ENCODE measurements around the gene CASP7.
A peak's percentile ranks its signal among the peaks of the same experiment; 100 is the strongest.

Gene CASP7

DNA sequence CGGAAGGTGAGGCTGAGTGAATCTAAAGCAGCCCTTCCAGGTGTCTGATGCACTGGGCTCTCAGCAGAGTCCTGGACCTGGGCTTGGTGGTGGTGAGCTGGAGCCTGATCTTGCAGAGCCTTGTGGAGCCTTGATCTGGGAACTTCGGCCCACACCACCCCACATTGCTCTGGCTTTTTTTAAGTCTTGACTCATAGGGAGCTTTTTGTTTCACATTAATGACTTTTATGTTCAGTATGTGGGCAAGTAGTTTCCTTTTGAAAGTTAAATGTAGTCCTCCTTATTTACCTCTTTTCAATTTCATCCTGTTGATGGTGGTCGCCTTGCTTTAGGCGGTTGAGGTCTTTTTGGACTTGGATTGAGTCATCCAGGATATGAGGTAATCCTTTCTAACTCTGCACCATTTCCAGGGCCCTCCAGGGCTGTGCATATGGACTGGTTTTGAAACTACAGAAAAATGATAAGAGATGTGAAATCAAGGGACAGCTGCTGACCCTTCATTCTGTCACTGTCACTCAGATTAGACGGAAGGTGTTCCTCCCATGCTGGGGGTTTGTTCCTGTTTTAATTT is 12.9 kb upstream of the CASP7 start:
- DNase-seq (ENCODE audit: low spot score) = no peak

DNA sequence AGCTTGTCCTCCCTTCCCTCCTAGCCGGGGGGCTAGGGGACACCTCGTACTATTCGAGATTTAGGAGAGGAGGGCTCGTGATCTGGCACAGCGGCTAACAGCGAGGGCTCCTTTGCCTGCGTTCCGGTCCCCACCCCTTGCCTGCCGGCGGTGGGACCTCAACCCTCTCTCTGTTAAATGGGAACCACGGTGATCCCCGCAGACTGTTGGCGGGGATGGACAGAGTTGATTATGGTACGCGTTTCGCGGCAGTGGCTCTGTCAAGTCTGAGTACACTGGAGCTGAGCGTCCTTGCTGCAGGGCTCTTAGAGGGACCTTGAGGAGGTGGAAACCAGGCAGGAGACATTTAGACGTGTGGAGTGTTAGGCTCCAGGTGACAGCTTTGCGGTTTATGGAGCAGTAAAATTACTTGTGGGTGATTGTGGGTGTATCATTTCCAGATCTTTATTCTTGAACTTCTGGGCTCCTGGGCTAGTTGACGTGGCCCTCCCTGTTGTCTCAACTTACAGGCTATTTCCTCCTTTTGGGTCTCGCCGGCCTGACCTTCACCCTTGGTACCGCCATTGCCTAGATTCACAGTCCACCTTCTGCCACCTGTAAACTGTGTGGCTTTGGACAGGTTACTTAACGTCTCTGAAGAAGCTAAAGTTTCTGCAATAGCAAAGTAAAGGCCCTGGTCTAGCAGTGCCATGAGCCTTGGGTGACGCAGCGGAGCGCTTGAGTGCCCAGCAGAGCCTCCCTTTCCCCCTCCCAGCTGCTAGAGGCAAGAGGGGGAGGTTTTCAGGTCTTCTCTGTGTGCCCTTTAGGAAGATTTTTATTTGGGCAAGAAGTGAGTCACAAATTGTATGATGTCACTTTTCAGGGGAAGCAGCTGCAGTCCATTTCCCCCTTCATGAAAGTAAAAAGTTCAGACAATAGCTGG is 739 bp downstream of the CASP7 start:
- DNase-seq (ENCODE audit: low spot score) = peak; percentile 30

DNA sequence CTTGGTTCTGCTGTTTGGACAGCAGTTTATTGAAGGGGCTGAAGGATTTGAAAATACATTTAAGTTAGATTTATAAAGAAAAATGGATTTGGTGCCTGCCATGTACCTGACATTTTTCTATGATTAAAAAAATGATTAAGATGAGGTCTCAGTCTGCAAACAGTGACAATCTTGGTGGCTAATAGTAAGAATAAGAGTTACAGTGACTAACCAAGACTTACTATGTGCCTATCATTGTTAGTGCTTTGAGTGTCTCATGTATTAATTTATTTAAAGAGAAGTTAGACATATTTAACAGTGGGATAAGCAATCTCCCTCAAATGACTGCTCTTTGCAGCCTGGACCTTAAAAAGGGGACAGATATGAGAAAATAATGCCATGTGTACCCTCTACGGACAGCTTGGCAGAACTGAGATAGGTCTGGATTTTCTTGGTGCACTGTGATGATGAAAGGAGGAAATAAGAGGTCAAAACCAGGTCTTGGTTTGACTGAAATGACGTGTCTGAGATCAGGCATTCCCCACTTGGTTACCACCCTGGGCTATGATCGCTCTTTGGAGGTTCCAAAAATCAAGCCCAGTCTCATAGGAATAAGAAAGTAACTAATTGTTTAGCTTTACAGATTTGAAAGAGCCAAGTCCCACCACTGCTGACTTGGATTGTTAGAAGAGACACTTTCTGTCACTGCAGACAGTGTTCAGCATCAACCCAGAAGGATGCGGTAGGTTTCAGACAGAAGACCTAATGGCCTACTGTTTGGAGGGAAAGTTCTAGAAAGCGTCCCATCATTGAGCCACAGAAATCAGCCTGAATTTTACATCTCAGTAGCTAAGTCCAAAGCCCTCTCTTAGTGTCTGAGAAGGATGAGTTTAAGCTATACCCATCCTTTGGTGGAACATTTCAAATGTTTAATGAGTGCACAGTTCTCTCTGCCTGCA is 2.1 kb downstream of the CASP7 start:
- DNase-seq (ENCODE audit: low spot score) = no peak

DNA sequence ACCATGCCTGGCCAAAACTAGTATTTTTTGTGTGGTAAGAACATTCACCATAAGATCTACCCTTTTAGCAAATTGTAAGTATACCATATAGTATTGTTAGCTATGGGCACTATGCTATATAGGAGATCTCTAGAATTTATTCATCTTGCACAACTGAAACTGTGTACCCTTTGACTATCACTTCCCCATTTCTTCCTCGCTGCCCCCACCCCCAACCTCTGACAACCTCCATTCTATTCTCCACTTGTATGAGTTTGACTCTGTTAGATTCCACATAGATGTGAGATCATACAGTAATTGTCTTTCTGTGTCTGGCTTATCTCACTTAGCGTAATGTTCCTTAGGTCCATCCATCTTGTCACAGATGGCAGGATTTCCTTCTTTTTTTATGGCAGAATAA is 3.6 kb downstream of the CASP7 start:
- no peak for DNase-seq (ENCODE audit: low spot score)

DNA sequence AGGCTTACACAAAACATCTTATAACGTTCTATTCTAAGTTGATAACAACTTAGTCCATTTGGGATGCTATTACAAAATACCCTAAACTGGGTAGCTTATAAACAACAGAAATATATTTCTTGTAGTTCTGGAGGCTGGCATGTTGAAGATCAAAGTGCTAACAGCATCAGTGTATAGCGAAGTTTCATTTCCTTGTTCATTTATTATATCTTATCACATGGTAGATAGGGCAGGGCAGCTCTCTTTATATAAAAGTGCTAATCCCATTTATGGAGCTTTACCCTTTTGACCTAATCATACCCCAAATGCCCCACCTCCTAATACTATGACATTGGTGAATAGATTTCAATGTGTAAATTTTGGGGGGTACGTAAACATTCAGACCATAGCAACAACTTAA is 6.3 kb downstream of the CASP7 start:
- DNase-seq (ENCODE audit: low spot score) = no peak

DNA sequence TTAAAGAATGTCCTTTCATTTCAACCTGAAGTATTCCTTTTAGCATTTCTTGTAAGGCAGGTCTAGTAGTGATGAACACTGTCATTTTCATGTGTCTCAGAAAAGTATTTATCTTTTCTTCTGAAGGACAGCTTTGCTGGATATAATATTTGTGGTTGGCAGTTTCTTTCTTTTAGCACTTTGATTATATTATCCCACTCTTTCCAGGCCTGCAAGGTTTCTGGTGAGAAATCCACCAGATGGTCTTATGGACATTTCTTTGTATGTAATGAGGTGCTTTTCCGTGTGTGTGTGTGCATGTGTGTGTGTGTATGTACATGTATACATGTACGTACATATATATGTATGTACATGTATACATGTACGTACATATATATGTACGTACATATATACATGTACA is 7.3 kb downstream of the CASP7 start:
- DNase-seq (ENCODE audit: low spot score) = no peak

DNA sequence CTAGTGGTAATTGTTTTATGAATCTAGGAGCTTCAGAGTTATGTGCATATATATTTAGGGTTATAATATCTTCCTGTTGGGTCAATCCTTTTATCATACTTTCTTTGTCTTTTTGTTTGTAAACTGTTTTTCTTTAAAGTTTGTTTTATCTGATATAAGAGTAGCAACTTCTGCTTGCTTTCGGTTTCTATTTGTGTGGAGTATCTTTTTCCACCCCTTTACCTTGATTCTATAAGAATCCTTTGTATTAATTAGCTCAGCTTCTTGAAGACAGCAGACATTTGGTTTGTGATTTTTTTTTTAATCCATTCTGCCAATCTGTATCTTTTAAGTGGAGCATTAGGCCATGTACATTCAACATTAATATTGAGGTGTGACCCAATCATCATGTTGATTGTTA is 9.3 kb downstream of the CASP7 start:
- no peak for DNase-seq (ENCODE audit: low spot score)

DNA sequence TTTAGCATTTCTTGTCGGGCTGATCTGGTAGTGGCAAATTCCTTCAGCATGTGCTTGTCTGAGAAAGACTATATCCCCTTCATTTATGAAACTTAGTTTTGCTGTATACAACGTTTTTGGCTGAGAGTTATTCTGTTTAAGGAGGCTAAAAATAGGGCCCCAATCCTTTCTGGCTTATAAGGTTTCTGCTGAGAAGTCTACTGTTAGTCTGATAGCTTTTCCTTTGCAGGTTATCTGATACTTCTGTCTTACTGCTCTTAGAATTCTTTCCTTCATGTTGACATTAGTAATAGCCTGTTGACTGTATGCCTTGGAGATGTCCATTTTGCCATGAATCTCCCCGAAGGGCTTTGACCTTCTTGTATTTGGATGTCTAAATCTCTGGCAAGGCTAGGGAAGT is 9.9 kb downstream of the CASP7 start:
- no peak for DNase-seq (ENCODE audit: low spot score)

DNA sequence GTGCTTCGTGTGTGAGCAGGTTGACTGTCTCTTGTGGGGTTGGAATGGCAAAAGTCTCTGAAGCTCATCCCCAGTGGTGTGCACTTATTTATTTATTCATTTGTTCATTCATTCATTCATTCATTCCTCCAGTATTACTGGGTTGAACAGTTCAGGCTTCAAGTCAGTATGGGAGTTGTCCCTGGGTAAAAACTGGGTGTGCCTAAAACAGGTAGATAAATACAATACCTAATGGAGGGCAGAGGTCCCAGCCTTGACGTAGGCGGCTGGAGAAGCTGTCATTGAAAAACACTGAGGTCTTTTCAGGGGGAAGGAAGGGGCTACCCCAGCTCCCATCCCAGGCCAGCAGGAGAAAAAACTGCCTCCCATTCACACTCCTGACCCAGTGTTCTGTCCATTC is 11.0 kb downstream of the CASP7 start:
- no peak for DNase-seq (ENCODE audit: low spot score)

DNA sequence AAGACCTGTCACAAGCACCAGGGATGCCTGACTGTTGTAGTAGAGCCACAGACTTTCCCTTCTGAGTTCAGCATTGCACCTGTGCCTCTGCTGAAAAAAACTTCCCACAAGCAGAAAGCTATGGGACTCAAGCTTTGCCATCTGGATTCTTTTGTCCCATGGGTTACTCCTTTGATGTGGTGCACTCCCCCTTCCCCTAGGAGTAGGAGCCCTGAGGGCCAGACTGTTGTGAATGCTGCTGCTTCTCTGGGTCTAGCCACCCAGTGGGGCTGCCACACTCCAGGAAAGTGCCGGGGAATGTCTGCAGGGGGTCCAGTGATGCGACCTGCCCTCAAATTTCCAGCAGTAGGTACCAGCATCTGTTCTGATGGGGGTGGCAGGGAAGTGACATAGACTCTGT is 11.7 kb downstream of the CASP7 start:
- no peak for DNase-seq (ENCODE audit: low spot score)

DNA sequence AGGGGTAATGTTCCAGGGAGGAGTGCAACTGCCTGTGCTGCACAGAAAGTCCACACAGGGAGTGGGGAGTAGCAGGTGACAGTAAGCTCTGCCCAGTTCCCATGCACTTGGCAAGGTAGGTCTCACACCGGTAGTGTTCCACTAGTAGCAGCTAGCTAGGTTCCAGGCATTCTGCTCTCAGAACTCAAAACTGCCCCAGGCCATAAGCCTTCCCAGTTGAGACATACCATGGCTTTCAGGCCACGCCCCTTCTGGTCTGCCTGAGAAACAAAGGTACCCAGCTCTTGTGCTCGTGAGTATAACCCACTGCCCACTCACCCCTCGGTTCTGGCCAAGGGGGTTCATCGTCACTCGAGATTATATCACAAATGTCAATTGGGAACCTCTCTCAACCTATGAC is 12.6 kb downstream of the CASP7 start:
- no peak for DNase-seq (ENCODE audit: low spot score)

DNA sequence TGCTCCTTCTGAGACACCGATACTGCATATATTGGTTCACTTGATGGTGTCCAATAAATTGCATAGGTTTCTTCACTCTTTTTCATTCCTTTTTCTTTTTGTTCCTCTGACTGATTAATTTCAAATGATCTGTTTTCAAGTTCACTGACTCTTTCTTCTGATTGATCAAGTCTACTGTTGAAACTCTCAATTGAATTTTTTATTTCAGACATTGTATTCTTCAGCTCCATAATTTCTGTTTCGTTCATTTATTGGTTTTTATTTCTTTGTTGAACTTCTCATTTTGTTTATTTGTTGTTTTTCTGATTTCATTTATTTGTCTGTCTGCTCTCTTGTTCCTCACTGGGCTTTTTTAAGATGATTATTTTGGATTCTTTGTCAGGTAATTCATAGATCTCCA is 13.6 kb downstream of the CASP7 start:
- no peak for DNase-seq (ENCODE audit: low spot score)

DNA sequence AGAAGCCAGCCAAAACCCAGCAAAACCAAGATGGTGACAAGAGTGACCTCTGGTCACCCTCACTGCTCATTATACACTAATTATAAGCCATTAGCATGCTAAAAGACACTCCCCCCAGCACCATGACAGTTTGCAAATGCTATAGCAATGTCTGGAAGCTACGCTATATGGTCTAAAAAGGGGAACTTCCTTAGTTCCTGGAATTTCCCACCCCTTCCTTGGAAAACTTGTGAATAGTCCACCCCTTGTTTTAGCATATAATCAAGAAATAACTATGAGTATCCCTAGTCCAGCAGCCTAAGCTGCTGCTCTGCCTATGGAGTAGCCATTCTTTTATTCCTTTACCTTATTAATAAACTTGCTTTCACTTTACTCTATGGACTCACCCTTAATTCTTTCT is 16.0 kb downstream of the CASP7 start:
- DNase-seq (ENCODE audit: low spot score) = no peak

DNA sequence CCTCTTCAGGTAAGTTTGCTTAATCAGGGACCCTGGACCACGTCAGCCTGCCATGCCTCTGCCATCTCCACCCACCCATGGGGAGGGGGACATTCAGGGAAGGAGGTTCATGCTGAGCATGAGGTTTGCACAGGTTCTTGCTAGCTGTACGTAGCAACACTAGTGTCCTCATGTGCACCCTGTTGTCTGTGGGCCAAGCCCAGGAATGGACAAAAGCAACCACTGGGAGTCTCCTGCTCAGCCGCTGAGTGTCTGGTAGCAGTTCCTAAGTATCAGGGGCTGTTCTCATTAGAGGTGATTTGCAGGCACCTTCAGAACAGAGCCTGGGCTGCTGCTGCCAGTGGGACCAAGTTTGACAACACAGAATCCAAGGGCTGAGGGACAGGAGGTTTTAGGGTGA is 17.9 kb downstream of the CASP7 start:
- no peak for DNase-seq (ENCODE audit: low spot score)

DNA sequence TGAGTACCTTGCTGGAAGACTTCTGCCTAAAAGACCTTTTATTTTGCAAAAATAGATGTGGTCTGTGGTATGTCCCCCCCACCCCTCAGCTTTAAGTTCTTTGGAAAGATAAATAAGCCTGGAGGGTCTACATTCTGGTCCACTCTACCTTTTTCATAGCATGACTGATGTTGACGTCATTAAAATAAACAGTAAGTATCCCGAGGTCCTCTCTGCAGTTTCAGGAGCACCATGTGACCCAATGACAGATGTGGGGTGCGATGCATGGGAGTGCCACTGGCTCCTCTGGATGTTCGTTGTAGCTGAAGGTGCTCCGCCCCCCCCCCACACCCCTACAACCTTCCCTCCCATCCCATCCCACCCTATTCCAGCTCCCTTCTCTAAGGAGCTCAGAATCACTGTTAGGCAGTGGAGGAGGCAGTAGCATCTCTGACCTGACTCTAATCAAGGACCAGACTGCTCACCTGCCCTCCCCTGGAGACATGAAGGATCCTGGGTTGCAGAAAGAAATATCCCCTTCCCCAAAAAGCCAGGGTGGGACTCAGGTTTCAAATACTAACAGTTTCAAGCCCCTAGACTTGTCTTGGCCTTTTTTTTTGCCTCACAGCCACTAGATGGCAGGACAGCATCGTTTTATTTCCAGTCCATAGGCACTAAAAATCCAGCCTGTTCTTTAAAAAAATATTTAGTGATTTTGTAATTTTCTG is 25.1 kb downstream of the CASP7 start:
- peak; percentile 73 for DNase-seq (ENCODE audit: low spot score)

DNA sequence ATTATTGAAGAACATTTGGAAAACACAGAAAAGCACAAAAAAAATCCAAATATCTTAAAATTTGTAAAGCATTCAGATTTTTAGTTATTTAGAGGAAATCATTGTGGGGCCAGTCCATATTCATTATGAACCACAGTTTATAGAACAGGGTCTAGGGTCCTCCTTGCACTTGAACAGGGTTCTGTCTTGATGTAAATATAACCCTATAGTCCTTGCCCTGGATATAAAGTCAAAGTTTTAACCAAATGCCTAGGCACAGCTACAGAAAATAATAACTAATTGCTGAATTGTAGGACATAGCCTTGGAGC is 25.6 kb downstream of the CASP7 start:
- no peak for DNase-seq (ENCODE audit: low spot score)

DNA sequence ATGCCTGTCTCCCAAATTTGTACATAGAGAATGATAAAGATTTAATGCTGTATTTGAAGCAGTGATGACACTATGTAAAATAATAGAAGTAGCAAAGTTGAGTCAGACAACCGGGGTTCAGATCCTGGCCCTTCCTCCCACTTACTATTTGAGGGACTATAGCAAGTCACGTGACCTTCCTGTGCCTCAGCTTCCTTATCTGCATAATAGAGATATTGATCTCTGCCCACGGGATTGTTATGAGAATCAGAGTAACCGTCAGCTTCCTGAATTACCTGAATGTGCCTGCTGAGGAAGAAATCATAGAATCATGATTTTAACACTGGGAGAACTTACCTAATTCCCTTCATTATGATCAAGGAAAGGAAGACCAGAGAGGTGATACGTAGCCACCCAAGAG is 26.9 kb downstream of the CASP7 start:
- no peak for DNase-seq (ENCODE audit: low spot score)

DNA sequence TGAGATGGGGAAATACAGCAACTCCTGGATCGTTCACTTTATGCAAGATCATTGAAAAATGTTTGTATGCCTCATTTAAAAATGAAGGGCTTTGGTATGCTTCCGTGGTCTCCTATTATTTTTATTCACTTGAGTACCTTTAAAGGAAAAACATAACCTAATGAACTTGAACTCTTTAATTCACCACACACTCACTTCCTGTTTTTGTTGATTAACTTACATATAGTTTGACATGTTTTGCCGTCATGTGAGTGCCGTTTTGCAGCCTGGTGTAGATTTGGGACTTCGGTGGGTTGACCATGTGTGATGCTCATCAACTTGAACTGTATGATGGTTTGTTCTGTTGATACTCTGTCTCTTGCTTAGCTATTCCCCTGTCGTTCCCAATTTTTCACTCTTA is 28.9 kb downstream of the CASP7 start:
- no peak for DNase-seq (ENCODE audit: low spot score)

DNA sequence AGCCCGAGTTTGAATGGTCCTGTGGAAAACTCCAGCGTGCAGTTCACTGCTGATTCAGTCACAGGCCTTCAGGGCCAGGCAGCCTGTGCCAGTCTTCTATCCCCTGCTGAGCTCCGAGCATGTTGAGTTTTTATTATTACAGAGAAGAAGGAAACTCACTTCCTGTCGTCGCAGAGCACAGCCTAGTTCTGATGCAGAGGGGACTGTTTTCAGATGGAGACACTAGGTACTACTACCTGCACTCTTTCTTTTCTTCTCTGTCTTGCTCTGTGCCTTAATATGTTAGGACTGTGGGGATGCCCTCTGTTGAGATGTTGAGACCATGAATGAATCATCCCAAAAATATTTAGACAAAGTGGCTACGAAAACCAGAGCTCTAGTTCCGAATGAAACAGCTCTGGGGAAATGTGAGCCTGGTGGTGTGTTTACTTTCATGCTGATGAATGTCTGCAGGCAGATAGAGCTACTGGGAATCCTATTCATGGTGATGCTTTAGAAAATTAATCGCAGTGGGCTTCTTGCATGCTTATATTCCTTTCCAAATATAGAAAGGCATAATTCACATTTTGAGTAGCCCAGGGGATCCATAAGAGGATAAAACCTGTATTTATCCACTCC is 29.6 kb downstream of the CASP7 start:
- no peak for DNase-seq (ENCODE audit: low spot score)

DNA sequence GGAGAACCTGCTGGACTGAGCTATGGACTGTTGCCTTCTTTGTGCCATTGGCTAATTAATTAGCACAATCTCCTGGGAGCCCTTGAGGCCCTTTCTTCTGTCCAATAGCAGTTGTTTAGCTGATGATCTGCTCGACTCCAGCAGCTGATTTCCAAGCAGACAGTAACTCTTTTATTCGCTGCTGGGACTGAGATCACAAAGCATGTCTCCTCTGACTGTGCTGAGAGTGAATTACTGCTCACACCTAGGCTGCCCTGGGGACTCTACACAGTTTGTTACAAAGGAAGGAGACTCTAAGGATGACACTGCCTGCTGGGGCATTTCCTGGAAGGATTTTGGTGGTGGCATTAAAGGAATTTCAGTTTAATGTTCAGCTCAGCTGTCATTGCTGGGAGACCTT is 31.4 kb downstream of the CASP7 start:
- DNase-seq (ENCODE audit: low spot score) = peak; percentile 76

DNA sequence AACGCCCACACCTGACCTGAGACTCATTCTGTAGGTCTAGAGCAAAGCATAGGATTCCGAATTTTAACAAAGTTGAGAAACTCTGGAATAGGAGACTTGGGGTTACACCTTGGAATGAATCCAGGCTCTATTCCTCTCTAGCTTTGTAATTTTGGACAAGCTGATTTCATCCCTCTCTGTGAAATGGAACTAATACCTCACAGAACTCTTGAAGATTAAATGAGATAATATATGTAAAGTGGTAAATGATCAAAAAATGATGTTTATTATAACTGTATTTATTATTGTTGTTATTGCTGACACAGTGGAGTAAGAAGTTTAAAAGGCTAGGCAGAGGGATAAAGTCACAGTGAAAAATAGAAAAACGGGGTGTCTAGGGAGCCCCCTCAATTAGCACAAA is 32.3 kb downstream of the CASP7 start:
- DNase-seq (ENCODE audit: low spot score) = no peak

All from pons (tissue), 1 donor.